HG03432 (cell line): ENCODE data around the gene ZDHHC24.
"Not testable (repeated sequence)": the region's sequence is repeated elsewhere in the genome, so short reads cannot be mapped to it uniquely, and the experiment has no call there.

Source experiments
- ATAC-seq: cut with Tn5 transposase; IDR thresholded peaks from one replicate; pipeline ENCODE4 v1.9.1; 2021; ENCODE audit warnings: mild to moderate bottlenecking, moderate library complexity; ENCODE audit not compliant: unreplicated experiment

The ZDHHC24 gene, protein sequence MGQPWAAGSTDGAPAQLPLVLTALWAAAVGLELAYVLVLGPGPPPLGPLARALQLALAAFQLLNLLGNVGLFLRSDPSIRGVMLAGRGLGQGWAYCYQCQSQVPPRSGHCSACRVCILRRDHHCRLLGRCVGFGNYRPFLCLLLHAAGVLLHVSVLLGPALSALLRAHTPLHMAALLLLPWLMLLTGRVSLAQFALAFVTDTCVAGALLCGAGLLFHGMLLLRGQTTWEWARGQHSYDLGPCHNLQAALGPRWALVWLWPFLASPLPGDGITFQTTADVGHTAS

DNA sequence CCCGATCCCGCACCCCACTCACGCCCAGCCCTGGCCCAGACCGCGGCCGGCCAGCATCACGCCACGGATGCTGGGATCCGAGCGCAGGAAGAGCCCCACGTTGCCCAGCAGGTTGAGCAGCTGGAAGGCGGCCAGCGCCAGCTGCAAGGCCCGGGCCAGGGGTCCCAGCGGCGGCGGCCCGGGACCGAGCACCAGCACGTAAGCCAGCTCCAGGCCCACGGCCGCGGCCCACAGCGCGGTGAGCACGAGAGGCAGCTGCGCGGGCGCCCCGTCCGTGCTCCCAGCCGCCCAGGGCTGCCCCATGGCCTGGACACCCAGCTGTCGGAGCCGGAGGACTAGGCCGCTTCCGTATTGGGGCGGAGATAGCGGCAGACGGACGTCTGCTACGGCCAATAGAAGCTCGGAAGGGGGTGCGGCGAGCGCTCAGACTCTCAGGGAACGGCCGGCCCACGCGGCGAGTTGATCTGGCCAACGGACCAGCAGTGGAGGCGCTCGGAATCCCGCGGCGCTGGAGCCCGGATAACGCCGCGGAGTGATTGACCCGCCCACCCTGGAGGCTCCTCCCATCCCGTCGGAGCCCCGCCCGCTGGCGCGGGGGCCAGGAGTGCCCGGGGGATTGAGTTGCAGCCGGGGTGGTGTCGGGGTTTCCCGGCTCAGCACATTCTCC, at the start of gene ZDHHC24:
TSS of gene ZDHHC24 (minus strand) at position 348 of the 667 bp plus-strand sequence. CDS start at position 303, 45 bp downstream.
- peak; percentile 85 for ATAC-seq

DNA sequence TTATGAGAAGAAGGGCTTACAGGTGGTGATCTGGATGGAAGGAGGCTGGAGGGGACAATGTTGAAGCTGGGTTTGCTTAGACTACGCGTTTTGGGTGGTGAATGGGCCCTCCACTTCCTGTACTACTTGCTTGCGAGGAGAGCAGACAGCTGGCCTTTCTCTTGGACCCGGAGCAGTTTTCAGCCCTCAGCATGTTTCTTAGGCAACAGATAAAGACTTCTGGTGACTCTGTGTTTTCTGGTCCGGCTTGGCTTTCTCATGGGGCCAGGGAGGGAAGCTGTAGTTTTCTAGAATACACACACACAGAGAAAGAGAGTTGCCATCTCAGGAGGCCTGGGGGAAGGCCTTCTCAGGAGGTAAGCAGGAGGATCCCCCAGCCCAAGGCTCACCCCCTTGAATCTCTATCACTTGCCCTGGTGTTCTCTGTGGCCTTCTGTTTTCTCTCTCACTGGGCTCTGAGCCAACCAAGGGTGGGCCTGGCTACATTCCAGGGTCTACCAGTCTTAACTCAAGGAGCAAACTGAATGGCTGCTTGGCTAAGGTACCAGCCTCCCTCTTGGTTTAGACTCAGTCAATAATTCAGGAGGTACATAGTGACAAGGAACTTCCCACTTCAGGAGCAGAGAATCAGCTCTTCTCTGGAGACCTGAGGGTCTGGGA, 49.5 kb upstream of the ZDHHC24 start:
- no peak for ATAC-seq

GRCh38 chr11:66593650-66594049, 47.8 kb upstream of the ZDHHC24 start:
- no peak for ATAC-seq

DNA sequence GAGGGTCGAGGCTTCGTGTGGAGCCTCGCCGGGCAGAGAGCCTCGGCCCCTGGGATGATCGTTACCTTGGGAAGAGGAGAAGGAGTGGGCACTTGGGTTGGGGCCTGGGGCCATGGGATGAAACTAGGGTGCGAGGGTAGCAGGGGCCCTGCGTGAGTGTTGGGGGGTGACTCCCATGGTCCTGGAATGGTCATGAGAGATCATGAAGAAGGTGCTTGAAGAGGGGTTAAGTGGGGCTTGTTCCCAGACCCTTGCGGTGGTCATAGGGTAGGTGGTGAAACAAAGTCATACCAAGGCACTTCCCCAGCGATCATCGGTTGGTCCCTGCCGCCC, 47.4 kb upstream of the ZDHHC24 start:
- ATAC-seq: peak; percentile 26

- ATAC-seq: peak; percentile 92
Measured at GRCh38 chr11:66592457-66593302, 46.8 kb upstream of the ZDHHC24 start, which contains the start of the genes CCDC87 and CCS. TSS of gene CCDC87 (minus strand) at chr11:66593063. CDS start at chr11:66593015, 48 bp downstream. TSS of gene CCS (plus strand) at chr11:66593185. CDS start at chr11:66593262, 77 bp downstream.

DNA sequence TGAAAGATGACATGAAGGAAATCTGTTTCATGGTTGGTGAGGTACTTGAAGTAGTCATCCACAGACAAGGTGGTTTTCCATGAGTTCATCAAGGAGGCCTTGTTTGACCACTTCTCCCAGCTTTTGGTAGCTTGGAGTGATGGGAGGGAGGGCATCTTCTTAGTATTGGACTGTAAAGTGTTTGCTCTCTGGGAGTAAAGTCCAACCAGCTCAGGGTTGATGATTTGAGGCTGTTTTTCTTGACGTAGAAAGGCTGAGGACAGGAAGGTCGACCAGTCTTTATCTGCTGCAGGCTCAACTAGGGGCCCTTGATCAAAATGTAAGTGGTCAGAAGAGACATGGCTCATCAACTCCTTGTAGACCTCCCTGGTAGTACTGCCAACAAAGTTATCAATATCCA, 45.3 kb upstream of the ZDHHC24 start:
- ATAC-seq: no peak

GRCh38 chr11:66589996-66590675, 44.3 kb upstream of the ZDHHC24 start:
- no peak for ATAC-seq

- ATAC-seq: not testable (repeated sequence)
Measured at GRCh38 chr11:66589315-66589714, 43.5 kb upstream of the ZDHHC24 start.

DNA sequence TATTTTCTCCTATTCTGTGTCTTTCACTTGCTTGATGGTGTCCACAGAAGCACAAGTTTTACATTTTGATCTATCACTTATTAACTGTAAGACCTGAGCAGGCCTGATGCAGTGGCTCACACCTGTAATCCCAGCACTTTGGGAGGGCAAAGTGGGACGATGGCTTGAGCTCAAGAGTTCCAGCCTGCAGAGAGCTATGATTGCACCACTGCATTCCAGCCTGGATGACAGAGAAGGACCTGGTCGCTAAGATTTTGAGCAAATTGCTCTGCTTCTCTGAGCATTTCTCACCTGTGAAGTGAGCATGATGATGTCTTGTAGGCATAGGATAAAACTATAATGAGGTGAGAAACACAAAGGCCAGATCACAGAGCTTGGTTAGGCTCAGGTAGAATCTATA, 40.3 kb upstream of the ZDHHC24 start:
- no peak for ATAC-seq

GRCh38 chr11:66585447-66585846, 39.6 kb upstream of the ZDHHC24 start:
- ATAC-seq: not testable (repeated sequence)

DNA sequence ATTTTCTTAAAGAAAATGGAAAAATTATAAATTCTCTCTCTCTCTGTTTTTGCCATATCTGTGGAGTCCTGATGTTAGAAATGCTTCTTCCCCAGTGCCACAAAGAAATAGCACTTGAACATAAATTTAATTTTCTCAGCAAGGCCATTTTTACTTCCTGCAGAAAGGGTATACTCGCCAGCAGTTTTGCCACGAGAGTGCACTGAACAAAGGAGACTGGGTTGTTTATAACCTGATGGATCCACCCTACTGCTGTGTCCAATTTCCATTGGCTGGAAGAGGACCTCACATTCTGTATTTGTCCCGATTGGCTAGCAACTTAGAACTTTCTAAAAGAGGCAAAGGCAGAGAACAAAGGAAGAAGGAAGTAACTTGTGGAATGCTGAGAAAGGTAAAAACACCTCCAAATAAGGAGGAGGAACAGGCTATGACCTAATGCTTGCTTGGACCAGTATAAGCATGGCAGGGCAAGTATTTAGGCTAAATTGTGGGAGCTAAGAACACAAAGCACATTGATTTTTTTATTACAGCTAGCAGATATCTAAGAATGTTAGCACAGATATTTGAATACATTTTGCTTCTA, 36.8 kb upstream of the ZDHHC24 start:
- not testable (repeated sequence) for ATAC-seq

DNA sequence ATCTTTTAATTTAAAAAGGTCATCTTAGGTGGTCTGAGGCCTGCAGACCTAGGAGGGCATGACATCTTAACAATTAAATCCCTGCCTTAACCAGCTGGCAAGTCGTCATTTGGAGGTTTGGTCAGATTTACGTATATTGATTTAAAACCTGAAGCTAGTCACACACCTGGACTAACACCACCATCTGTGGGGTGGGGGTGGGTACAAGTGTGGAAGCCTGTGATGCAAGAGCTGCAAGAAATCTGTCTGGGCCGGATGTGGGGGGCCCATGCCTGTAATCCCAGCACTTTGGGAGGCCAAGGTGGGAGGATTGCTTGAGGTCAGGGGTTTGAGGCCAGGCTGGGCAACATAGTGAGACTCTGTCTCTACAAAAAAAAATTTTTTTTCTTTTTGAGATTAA, 35.4 kb upstream of the ZDHHC24 start:
- no peak for ATAC-seq

DNA sequence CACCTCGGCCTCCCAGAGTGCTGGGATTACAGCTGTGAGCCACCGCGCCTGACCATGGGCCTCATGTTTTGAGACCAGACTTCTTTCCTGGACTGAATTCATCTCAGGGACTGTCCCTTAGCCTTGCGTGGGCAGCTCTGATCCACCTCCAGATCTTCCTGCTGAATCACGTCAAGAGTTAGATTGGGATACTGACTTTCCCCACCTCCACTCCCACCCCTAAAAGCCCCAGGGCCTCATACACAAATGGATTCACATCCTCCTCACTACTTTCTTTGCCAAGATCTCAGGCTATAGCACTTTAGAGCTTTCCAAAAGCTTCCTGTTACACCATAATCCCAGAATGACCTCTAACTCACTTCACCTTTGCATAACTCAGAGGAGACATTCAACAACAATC, 35.0 kb upstream of the ZDHHC24 start:
- no peak for ATAC-seq

GRCh38 chr11:66579017-66579606, 33.3 kb upstream of the ZDHHC24 start:
- ATAC-seq: no peak

- ATAC-seq: no peak
Measured at GRCh38 chr11:66570850-66571180, 25.0 kb upstream of the ZDHHC24 start.

DNA sequence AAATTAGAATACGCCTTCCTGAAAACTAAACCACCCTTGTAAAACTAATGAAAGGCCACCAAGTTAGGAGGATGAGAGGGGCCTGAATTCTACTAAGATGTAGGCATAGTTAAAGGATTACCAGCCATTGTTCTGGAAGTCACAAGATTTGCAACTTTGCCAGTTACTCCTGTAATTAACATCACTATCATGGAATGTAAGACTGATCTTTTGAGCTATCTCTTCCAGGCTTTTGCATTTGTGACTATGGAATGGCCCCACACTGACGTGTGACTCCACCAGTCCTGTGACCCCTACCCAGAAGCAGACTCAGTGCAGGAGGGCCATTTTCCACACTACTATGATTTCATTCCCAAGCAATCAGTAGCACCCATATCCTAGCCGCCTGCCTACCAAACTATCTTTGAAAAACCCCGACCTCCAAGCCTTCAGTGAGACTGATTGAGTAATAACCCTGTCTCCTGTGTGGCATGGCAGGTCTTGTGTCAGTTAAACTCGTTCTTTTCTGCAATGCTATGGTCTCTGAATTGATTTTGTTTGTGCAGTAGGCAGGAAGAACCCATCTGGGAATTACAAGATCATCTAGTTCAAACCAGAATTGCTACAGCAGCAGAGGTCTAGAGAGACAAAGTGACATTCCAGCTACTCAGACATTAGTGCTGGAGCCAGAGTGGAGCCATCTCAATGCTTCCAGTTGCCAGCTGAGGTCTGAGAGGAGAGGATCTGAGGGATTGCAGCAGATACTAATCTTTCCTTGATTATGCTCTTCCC, 24.4 kb upstream of the ZDHHC24 start:
- no peak for ATAC-seq

DNA sequence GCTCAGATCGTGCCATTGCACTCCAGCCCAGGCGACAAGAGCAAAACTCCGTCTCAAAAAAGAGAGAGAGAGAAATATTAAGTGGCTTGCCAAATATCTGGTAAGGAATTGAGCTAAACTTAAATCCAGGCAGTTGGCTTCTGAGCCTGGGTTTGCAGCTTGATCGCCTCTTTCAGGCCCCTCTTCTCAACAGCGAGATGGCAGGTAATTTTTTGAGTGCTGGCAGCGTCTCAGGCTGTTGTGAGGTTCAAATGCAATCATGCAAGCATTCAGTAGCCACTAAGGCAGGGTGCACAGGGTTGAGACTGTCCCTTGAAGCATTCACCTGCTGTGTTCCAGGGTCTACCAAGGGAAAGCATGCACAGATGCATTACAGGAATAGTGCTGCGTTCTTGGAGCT, 23.2 kb upstream of the ZDHHC24 start:
- ATAC-seq: no peak

DNA sequence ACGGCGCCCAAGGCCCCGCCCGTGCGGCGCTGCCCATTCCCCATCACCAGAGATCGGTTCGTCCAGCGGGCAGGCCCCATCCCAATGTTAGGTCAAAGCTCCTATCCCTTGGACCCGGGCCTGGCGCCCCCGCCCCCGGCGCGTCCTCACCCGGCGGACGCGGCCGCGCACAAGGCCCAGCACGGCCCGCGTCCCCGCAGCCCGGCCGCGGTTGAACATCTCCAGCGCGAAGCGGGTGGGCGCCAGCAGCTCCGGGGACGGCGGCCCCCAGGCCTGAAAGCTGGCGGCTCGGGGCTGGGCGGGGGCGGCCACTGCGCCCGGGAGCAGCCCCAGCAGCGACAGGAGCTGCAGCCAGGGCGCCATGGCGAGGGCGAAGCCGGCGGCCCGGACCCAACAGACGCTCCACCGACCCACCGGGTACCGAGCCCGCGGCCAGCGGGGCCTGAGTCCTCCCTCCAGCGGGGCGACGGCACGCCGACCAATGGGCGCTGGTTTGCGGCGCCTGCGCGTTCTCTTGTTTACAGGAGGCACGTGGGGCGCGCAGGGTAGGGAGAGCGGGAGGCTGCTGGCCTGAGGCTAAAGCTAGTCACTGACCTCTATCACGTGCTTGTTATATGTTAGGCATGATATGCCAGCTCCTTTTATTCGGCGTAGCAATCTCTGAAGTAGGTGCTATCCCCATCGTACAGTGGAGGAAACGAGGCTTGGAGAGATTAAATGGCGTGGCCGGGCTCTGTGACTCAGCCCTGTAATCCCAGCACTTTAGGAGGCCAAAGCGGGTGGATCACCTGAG, 22.5 kb upstream of the ZDHHC24 start, which contains the start of gene CTSF:
TSS of gene CTSF (minus strand) at position 483 of the 793 bp plus-strand sequence. CDS start at position 363, 120 bp downstream.
- ATAC-seq: no peak
